Measurements from ENCODE around the gene BTBD10.
"Not testable (repeated sequence)": the region's sequence is repeated elsewhere in the genome, so short reads cannot be mapped to it uniquely, and the experiment has no call there.

The BTBD10 gene

DNA sequence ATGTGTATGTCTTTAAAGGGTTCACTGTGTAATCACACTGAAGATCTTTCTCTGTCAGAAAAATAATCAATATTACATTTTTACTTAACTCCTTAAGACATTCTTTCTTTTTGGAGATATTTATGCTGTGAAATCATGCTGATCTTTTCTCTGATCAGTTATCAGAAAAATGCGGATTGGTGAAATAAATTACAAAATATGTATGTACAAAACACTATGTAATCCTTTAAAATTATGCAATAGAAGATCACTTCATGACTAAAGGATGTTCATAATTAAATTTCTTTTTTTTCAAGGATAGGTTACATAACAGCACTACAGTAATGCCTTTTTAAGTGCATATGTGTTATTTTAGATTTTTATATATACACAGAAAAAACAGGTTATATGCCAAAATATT is 24.7 kb downstream of the BTBD10 start:
- no peak for DNase-seq

DNA sequence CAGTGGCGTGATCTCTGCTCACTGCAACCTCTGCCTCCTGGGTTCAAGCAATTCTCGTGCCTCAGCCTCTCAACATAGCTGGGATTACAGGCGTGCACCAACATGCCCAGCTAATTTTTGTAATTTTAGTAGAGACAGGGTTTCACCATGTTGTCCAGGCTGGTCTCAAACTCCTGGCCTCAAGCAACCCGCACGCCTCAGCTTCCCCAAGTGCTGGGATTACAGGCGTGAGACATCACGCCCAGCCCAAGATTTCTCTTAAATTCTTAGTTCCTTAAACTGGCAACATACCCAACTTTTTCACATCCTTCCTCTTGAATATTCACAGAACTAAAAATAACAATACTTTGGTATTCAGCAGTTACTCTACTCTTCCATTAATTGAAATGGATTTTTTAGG is 26.2 kb downstream of the BTBD10 start:
- DNase-seq = not testable (repeated sequence)

DNA sequence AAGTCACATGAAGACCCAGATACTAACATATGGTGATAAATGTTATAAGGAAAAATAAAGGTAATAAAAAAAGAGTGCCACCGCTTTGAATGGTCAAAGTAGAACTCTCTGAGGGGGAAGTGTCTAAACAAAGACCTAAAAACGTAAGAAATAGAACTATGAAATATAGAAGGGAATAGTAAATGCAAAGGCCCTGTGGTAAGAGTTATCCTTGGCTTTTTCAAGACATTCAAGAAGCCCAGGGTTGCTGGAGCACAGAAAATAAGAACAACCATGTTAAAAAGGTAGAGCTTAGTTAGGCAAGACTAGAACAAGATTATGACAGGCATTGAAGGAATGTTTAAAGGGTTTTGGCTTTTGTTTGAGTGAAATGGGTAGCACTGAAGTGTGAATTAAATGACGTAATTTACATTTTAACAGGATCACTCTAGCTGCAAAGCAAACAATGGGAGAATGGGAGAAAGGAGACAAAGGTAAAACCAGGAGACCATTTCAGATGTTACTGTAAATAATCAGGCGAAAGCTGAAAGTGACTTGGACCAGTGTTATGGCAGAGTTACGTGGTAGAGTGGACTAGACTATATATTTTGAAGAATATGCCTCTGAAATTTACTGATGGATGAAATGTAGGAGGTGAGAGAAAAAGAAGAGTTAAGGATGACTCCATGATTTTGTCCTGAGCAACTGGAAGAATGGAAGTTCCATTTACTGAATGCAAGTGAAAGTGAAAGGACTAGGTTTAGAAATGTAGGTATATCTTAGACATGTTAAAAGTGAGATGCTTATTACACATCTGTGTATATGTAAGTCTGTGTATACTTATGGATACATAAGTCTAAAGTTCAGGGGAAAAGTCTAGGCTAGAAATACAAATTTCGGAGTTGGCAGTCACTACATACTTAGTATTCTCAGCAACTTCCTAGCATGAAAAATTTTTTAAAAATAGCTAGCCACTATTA is 28.5 kb downstream of the BTBD10 start:
- DNase-seq = no peak

DNA sequence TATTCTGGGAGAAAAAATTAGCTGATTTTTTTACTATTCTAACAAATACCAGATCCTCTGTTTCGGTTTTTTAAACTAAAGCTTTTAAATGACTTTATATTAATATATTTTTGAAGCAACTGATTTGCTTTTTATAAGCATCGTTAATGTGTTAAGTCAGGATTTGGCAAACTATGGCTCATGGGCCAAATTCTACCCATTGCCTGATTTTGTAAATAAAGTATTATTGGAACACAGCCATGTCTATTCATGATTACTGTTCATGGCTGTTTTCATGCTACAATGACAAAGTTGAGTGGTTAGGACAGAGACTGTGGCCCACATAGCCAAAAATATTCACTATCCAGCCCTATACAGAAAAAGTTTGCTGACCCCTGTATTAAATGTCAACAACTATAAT is 29.6 kb downstream of the BTBD10 start:
- no peak for DNase-seq

DNA sequence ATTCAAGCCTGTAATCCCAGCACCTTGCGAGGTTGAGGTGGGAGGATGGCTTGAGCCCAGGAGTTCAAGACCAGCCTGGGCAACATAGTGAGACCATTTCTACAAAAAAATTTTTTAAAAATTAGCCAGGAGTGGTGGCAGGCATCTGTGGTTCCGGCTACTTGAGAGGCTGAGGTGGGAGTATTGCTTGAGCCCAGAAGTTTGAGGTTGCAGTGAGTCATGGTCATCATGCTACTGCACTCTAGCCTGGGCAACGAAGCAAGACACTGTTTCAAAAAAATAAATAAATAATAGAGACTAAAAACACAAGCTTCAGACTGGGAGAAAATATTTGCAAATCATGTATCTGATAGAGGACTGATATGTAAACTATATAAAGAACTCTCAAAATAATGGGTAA is 33.2 kb downstream of the BTBD10 start:
- DNase-seq = no peak

DNA sequence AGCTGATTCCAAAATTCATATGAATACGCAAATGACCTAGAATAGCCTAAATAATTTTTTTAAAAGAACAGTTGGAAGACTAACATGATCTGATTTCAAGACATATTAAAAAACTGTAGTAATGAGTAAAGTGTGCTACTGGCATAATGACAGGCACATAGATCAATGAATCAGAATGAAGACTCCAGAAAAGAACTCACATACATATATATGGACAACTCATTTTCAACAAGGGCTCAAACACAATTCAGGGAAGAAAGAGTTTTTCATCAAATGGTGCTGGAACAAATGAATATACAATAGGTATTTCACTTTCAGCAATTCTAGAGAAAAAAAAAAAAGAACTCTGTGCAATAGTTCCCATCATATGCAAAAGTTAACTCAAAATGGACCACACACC is 33.7 kb downstream of the BTBD10 start:
- no peak for DNase-seq

DNA sequence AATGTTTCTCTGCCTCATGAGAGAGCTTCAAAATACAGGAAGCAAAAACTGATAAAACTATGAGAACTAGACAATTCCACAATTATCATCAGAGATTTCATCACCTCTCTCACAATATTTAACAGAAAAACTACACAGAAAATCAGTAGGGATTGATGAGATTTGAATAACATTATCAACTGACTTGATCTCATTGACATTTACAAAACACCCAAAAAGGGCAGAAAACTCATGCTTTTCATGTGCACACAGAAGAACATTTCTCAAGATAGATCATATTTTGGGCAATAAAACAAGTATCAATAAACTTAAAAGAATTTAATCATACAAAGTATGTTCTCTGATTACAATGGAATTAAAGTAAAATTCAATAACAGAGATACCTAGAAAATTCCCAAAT is 35.6 kb downstream of the BTBD10 start:
- DNase-seq = no peak

DNA sequence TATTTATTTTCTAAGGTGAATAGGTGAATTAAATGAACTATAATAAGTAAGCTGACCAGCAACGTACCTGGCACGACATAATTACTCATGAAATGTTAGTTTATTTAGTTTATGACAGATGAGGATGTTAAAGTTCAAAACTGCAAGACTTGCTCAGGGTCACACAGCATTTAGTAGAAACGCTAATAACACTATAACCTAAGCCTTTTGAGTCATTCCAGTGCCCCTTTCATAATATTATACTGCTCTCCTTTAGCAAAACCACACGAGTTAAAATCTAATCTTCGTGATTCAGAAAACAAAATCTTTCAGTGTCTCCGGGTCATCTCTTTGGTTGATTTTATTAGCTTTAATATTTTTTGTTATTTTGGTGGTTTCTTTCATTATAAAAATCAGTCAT is 39.6 kb downstream of the BTBD10 start:
- no peak for DNase-seq

DNA sequence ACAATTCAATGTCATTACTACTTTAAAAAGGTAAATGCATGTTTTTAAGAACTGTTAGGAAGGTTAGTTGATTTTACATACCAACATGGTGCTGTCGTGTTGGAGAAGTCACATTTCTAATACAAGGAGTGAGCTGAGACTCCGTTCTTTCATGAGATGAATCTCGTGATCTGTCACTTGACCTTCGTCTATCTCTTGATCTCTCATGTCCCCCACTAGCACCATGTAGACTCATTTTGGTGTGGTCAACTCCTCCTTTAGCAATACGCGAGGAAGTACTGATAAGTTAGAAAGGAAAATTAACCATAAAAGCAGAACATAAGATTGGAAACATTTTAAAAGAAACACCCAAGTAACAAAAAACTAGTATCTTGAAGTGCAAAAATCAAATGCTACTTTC is 41.5 kb downstream of the BTBD10 start:
- DNase-seq = no peak

DNA sequence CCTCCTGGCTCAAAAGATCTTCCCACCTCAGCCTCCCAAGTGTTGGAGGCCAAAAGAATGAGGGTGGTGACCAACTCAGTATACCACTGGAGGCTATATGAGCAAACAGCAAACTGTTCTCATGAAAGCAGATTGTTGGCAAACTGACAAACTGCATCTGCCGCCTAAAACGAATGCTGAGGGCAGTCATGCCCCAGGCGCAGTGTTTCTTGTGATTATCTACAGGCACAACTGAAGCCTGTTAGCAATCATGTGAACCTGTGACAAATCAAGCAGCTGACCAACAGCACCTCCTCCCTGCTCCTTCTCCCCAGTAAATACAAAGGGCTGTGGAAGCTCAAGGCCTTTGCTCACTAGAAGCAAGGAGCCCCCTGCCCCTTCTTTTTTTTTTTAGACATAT is 47.8 kb downstream of the BTBD10 start:
- DNase-seq = no peak

DNA sequence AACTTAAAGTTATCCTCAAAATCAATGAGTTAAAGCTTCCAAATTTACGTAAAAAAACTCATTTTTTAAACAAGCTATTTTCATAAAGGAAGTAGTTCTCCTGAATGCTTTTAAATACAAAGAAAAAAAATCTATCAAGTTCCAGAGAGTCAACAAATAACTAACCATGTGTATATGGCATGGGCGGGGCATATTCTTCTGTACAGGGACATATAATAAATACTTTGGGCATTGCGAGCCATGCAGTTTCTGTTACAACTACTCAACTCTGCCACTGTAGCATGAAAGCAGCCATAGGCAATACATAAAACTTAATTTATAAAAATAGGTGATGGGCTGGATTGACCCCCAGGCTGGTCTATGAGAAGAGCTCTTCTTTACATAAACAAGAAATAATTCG is 57.8 kb downstream of the BTBD10 start:
- no peak for DNase-seq

DNA sequence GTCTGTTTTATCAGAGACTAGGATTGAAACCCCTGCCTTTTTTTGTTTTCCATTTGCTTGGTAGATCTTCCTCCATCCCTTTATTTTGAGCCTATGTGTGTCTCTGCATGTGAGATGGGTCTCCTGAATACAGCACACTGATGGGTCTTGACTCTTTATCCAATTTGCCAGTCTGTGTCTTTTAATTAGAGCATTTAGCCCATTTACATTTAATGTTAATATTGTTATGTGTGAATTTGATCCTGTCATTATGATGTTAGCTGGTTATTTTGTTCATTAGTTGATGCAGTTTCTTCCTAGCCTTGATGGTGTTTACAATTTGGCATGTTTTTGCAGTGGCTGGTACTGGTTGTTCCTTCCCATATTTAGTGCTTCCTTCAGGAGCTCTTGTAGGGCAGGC is 64.7 kb downstream of the BTBD10 start:
- DNase-seq = not testable (repeated sequence)

DNA sequence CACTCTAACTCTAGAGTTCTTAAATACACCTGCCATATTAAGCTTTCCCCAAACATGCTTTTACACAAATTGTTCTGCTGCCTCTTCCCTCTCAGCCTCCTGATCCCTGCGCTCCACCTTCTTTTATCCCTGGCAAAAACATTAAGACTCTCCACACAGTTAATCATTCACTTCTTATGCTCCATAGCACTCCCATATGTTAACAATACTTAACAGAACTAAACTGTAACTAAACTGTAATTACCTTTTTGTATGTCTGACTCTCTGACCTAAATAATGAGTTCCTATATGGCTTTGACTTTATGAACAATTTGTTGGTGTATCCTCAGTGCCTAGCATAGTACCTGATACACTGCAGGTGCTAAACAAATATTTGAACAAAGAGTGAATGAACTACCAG is 71.8 kb downstream of the BTBD10 start:
- no peak for DNase-seq

DNA sequence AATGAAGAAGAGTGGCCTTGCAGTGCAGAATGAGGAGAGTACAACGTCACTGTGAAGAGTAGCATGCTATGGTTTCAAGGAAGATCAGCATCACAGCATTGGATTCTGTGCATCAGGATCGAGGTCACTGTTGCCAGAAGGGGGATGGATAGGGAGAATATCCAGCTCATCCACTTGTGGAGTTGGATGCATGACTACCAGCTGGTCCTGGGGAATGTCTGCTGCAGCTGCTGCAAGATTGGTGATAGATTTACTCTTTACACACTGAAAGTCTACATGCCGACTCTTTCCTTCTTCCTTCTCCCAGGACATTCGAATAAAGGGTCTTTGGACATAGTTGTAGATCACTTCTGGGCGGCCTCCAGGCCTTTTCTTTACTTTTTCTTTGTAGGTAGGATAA is 74.3 kb downstream of the BTBD10 start:
- no peak for DNase-seq

DNA sequence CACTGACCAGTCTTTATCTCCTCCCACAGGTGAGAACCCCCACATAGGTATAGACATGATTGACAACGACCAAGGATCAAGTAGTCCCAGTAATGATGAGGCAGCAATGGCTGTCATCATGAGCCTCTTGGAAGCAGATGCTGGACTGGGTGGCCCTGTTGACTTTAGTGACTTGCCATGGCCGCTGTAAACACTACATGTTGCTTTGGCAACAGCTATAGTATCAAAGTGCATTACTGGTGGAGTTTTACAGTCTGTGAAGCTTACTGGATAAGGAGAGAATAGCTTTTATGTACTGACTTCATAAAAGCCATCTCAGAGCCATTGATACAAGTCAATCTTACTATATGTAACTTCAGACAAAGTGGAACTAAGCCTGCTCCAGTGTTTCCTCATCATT is 76.5 kb downstream of the BTBD10 start:
- no peak for DNase-seq

DNA sequence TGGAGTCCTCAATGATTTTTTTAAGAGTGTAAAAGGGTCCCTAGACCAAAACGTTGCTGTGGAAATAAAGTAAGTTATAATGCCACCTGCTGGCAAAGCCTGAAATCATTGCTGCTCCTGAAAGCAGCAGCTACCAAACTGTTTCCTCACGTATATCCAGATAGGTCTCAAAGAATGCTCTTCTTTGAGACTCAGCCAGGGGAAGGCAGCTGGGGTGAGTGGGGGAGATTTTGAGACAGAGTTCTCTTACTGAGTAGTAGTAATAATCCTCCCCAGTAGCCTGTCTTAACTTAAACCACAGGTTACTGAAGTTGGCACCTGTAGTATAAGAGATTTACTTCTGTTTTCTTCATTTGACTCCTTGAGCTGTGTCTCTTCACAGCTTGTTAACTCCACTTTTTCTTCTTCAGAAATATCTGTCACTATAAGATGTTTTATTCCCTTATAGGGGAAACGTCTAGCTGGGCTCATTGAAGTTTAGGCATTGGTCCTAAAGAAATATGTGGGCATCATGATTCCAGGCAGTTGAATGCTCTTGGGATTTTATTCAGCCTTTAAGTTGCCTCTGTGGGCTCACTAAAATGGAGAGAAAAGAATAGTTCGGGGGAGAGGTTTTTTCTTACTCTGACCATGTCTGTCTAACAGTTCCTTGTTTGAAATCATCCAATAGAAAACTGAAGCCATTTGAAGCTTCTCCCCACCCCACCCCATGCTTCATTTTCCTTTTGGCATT is 77.9 kb downstream of the BTBD10 start:
- peak; percentile 28 for DNase-seq

DNA sequence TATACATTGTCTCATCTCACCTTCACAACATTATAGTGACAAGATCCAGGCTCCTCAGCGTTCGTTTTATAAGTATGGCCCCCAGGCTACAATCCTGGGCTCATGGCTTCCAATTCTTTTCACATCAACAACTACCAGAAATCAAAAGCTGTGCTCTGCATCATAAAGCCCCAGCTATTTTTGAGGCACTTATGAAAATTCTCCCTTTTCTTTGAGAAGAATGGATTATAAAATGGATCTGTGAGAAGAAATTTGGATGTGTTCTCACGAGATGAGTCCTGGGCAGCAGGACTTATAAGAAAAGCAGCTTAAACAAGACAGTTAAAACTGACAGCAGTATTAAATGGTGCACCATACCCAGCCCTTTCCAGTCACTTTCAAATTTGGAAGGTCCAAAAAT is 80.3 kb downstream of the BTBD10 start:
- no peak for DNase-seq

DNA sequence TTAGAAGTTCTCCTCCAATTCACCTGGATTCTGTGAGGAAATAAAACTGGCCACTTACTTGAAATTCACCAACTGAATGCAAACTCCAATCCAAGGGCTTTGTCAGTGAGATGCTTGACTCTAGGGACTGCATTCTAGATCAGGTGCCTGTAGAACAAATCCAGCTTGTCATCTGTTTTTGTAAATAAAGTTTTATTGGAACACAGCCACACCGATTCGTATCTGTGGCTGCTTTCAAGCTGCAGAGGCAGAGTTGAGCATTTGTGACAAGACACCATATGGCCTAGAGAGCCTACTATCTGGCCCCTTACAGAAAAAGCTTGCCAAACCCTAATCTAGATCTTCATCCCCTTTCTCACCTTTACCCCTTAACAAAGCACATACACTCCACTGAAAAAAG is 82.3 kb downstream of the BTBD10 start:
- no peak for DNase-seq

DNA sequence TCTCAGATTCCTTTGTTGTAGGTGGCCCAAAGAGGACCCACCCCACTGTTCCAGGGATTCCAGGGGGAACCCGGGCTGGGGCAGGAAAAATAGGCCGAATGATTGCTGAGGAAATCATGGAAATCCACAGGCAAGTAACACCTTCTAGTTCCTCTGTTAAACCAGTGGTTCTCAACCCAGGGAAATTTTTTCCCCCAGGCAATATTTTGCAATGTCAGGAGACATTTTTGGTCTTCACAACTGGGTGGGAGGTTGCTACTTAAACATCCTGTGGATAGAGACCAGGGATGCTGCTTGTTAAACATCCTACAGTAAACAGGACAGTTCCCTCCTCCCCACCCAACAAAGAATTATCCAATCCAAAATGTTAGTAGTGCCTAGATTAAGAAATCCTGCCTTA is 84.7 kb downstream of the BTBD10 start:
- DNase-seq = no peak

DNA sequence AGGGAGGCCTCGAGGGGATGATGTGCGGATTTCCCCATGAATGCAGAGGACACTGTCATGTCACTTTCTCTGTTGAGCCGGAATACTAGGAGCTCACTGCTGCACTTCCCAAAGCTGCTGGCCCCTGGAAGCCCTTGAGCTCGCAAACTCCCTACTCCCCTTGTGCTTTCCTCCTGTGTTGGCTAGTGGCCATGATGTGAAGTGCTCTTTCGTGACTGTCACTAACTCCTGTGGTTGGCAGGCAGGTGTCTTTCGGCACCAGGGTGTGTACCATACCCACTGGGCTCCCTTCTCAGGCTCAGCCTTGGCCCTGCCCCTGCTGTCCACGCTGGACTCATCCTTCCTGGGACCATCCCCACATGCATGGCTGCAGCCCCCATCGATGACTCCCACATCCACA is 86.2 kb downstream of the BTBD10 start:
- DNase-seq = no peak

DNA sequence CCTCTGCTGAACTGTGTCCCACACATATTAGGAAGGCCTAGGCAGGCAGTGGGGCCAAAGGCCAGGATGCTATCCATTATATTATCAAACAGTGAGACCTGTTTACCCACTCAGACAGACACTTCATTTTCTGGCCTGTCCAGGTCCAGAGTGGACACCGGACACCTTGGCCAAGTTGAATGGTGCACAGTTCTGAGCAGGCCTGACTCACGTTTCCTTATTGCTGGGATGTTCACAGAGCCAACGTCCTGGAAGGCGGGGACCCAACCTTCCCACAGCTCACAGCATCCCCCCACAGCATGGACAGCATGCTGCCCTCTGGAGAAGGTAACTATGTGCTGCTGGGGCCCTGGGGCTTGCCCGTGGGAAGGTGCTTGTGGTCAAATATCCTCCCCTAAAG is 86.6 kb downstream of the BTBD10 start:
- DNase-seq = no peak

DNA sequence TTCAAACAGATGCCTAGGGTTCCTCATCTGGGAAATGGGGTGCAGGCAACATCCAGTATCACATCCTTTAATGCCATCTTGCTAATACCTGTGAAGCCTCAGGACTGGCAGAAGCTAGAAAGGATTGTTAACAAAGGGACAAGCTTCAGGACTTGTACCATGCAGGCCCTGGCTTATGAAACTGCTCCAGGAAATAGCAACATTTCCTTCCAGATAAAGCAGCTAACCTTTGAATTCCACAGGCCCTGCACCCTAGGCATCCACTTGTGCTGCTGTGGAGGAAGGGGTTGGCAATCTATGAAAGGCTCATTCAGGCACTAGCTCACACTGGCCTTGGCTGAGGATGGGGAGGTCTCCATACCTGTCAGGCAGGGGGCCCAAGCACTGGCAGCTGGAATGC is 87.2 kb downstream of the BTBD10 start:
- no peak for DNase-seq

DNA sequence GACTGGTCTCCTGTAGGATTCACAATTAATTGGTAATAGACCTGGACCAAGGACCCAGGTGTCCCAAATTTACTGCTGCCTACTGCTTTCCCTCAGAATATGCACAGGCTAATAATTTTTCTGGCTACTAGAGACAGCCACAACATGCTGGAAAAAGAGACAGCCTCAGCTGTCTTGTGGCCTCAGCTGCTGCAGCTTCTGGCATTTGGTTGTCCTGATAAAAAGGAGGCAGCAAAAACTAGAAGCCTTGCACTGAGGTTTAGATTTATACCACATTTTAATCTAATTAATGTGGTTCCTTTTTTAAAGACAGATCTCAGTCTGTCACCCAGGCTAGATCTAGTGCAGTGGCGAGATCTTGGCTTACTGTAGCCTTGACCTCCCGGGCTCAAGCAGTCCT is 89.8 kb downstream of the BTBD10 start:
- DNase-seq = no peak

DNA sequence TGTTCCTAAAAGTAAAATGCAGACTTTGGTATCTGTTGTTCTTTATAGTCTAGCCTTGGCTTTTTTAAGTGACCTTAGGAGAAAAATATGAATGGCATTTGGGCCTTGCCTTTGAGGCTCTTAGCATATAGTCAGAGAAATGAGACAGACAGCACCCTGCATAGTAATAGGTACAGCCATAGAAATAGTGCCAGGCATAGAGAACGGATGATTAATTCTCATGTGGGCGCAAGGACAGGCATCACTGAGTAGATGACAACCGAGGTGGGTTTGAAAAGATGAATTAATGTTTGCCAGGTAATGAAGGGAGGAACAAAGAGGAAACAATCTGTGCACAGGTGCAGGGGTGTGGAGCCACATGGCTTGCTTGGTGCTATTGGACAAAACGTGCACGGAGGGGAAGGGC is 95.0 kb downstream of the BTBD10 start:
- no peak for DNase-seq
